ENCODE data around the gene TTC23L. TPM values are rescaled to one million over a fixed set of nuclear protein-coding genes. Genes with fewer than 3 reads are reported as not detected.
"Not testable (repeated sequence)": the region's sequence is repeated elsewhere in the genome, so short reads cannot be mapped to it uniquely, and the experiment has no call there.

TTC23L gene
- total RNA-seq, 1 experiment from 2014 or later = 0.74 TPM

DNA sequence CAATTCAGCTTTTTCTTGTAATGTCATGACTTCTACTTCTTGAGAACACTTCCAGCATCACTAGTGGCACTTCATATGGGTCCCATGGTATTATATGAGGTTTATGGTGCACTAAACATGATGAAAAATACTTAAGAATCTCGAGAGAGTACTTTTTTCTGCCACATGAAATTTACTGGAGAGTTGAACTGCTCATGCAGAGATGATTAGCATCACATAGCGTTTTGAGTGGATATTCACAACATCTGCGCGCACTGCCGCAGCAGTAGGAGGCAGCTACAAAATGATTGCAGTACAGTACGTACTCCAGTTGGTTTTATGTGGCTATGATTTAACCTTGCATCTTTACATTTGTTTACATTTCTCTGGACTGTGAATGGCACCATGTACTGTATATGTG is 61.7 kb downstream of the TTC23L start:
- in situ Hi-C loops (cut with HindIII; ENCODE audit: low pct_unique_long_range_greater_than_20kb, low sequenced_read_pairs) = no loop called here
- no peak for DNase-seq (ENCODE audit: low read depth)

DNA sequence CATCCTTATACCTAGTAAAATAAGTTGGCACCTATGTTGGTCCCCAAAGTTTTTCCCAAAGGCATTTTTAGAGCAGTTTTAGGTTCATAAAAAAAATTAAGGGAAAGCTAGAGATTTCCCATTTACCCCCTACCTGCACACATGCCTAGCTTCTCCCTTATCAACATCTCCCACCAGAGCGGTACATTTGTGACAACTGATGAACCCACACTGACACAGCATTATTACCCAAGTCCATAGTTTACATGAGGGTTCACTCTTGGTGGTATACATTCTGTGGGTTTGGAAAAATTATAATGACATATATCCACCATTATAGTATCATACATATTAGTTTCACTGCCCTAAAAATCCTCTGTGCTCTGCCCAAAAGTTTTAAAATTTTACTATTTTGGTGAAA is 64.3 kb downstream of the TTC23L start:
- in situ Hi-C loops (cut with HindIII; ENCODE audit: low pct_unique_long_range_greater_than_20kb, low sequenced_read_pairs) = no loop called here
- DNase-seq (ENCODE audit: low read depth) = no peak

DNA sequence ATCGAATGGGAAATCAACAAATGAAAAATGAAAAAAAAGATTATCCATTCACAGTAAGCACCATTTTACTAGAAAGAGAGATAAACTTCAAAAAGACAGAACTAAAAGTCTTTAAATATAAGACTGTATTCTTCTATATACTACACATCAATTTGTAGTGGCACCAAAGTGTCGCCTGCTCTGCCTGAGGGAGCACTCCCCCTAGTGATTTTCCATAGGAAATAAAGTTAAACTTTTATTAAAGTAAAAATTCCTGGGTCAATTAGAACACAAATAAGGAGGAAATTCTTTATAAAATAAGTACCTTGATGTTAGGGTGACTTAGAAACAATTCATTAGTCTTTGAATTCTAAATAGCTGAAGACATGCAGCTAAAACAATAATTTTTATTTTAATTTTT is 66.6 kb downstream of the TTC23L start:
- DNase-seq (ENCODE audit: low read depth) = no peak
- in situ Hi-C loops (cut with HindIII; ENCODE audit: low pct_unique_long_range_greater_than_20kb, low sequenced_read_pairs) = no loop called here

DNA sequence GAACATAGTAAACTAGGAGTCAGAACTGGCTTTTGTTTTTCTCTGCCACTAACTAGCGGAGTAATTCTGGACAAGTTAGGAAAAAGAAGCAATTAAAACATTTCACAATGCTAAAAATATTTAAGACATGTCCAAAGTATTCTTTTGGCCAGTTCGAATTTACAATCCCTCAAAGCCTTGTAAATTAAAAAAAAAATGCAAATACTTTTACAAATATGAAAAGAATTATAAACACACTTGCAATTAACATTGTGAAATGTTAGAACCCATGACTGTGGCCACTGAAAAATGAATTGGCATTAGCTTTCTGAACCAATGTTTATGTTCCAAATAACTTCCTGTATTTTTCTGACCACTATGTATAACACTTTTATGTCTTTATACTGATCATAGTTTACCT is 74.1 kb downstream of the TTC23L start:
- in situ Hi-C loops (cut with HindIII; ENCODE audit: low pct_unique_long_range_greater_than_20kb, low sequenced_read_pairs) = no loop called here
- DNase-seq (ENCODE audit: low read depth) = no peak

DNA sequence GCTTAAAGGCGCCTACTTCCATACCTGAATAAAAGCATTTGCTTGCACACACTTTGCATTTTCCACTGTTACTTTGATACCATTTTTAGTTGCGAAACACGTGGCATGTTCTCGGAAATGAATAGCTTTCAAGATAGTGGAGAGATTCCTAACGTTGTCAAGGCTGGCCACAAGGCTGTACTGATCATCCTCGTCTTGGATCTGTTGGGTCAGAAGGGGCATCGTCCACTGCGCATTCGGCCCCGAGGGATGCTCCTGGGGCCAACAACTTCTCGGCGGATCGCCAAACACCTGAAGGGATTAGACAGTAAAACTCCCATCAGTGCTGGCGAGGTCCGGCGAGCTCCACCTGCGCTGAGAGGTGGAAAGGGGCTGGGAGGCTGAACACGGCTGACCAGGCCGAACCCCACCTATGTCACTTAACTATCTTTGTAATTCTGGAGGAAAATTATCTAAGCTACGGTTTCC is 75.7 kb downstream of the TTC23L start:
- no peak for DNase-seq (ENCODE audit: low read depth)
- in situ Hi-C loops (cut with HindIII; ENCODE audit: low pct_unique_long_range_greater_than_20kb, low sequenced_read_pairs) = no loop called here

DNA sequence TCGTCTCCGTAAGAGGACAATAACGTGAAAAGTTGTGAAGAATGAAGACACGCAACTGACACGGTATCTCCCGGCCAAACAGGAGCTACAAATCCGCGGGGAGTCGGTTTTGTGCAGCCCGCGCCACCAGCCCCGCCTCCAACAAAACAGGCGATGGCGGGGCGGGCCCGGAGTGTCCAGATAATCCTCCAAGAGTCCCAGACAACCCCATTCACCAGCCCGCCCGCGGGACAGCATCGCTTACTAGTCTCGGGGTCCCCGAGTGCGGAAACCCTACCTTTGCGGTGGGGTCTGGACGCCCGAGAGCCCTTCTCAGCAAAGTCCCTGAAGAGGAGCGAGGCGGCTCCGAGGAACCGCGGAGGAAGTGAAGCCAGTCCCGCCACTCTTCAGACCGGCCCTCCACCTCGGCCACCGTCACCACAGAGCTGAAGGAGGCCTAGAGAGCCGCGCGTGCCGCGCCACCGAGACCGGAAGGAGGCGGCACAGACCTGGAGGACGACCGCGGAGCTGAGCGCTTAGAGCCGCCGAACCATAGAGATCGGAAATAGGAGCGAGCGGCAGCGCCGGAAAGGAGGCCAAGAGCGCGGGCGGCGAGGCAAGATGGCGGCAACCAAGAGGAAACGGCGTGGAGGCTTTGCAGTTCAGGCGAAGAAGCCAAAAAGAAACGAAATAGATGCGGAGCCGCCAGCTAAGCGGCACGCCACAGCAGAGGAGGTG is 76.3 kb downstream of the TTC23L start, which contains the start of the genes BRIX1 and RAD1:
BRIX1 (plus strand) TSS at position 573 of the 717 bp plus-strand sequence; CDS start at position 601, 28 bp downstream.
RAD1 (minus strand) TSS at position 366 of the 717 bp plus-strand sequence. CDS start 612 bp downstream, outside the sequence.
- peak; percentile 95 for DNase-seq (ENCODE audit: low read depth)
- in situ Hi-C loops (cut with HindIII; ENCODE audit: low pct_unique_long_range_greater_than_20kb, low sequenced_read_pairs) = no loop called here

DNA sequence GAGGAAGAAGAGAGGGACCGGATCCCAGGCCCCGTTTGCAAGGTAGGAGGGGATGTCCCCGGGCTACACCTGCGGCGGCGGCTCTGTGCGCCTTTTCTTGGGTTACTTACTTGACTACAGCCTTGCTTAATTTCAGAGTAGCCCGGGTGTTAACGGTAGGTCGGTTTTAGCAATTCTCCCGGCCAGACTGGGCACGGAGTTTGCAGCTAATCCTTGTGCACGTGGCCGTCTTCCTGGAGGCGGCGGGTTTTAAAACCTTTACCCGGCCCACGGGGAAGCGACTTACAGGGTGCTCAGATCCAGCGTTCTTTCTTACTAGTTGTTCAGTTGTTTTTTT is 76.9 kb downstream of the TTC23L start:
- peak; percentile 31 for DNase-seq (ENCODE audit: low read depth)

DNA sequence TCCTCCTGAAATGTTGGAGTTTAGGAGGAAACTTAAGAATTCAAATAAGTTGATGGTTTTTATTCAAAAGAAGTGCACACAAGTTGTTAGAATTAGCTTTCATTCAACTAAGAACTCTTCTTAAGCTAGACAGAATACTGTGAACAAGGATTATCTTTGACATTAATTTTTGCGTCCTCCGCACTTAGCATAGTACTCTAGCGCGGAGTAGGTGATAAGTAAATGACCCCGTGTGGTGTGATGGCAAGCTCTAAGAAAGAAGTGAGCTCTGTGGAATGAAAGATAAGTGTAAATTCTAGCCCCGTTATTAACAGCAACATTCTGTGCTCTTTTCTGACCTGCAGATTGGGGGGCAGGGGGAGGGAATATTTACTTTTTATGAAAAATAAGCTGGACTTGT is 77.6 kb downstream of the TTC23L start:
- no peak for DNase-seq (ENCODE audit: low read depth)
- in situ Hi-C loops (cut with HindIII; ENCODE audit: low pct_unique_long_range_greater_than_20kb, low sequenced_read_pairs) = no loop called here

More for the DNA sequence above, 76.9 kb downstream of the TTC23L start:
- in situ Hi-C loops (cut with HindIII; ENCODE audit: low pct_unique_long_range_greater_than_20kb, low sequenced_read_pairs) = no loop called here

DNA sequence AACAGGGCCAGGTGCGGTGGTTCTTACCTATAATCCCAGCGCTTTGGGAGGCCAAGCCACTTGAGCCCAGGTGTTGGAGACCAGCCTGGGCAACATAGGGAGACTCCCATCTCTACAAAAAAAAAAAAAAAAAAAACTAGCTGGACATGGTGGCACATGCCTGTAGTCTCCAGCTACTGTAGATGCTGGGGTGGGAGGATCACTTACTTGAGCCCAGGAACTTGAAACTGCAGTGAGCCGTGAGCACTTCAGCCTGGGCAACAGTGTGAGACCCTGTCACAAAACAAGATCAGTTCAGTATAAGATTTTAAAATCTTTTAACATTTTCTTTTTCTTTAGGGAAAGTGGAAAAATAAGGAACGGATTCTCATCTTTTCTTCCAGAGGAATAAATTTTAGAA is 79.1 kb downstream of the TTC23L start:
- no peak for DNase-seq (ENCODE audit: low read depth)
- in situ Hi-C loops (cut with HindIII; ENCODE audit: low pct_unique_long_range_greater_than_20kb, low sequenced_read_pairs) = no loop called here

DNA sequence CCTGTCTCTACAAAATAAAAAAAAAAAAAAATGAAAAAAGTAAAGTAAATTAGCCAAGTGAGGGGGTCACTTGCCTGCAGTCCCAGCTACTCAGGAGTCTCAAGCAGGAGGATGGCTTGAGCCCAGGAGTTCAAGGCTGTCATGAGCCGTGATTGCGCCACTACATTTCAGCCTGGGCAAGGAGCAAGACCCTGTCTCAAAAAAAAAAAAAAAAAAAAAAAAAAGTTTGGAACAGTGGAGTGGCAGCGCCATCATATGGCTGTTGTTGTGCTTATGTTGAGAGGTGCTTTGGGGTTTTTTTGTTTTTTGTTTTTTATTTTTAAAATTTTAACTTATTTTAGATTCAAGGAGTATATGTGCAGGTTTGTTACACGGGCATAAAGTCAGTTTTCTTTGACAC is 80.1 kb downstream of the TTC23L start:
- no peak for DNase-seq (ENCODE audit: low read depth)

DNA sequence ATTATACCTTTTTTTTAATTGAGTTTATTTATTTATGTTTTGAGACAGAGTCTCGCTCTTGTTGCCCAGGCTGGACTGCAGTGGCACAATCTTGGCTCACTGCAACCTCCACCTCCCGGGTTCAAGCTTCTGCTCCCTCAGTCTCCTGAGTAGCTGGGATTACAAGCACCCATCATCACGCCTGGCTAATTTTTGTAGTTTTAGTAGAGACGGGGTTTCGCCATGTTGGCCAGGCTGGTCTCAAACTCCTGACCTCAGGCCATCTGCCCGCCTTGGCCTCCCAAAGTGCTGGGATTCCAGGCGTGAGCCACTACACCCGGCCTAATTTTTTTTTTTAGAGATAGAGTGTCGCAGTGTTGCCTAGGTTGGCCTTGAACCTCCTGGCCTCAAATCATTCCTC is 84.3 kb downstream of the TTC23L start:
- in situ Hi-C loops (cut with HindIII; ENCODE audit: low pct_unique_long_range_greater_than_20kb, low sequenced_read_pairs); DNase-seq (ENCODE audit: low read depth): not testable (repeated sequence)

More for the DNA sequence above, 80.1 kb downstream of the TTC23L start:
- in situ Hi-C loops (cut with HindIII; ENCODE audit: low pct_unique_long_range_greater_than_20kb, low sequenced_read_pairs) = no loop called here

DNA sequence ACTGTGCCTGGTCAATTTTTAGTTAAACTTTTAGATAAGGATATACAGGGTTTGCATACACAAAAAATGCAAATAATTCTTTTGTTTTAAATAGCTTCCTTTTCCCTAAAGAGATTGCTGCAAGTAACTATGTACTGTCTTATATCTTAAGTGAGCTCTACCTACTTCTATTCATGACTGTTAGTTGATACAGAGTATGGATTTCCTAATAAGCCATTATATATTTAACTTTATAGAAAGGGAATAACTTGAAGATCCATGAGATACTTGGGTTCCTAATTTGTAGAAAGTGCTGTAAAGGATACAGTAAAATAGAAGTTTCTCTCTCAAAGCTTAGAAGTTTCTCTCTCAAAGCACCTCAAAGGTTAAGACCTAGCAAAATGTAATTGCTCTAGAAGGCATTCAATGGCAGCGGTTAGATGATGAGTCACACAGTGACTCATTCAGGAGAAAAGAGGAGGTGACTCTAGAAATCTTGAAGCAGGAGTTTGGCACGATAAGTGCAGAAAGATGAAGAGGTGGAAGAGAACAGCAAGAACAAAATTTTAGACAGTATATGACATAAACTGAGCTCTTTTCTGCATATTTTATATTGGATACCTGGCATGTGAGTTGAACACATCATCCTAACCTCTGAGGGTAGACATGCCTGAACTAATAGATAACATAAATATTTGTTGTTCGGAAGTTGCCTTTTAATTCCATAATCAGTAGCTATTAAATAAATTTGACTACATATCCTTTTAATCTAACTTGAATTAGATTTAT is 84.9 kb downstream of the TTC23L start:
- in situ Hi-C loops (cut with HindIII; ENCODE audit: low pct_unique_long_range_greater_than_20kb, low sequenced_read_pairs) = no loop called here
- peak; percentile 83 for DNase-seq (ENCODE audit: low read depth)

DNA sequence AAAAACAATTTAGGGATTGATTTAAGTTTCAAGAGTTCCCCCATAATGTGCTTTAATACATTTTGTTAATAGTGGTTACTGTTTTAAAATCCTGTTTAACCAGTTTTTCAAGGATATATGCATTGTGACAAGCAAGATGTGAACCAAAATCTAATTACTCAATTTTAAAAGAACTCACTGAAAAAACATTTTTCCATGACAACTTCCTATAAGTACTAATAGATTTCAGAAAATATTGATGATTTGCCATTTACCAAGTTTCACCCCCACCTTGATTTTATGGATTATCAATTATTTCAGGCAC is 85.5 kb downstream of the TTC23L start:
- in situ Hi-C loops (cut with HindIII; ENCODE audit: low pct_unique_long_range_greater_than_20kb, low sequenced_read_pairs) = no loop called here
- DNase-seq (ENCODE audit: low read depth) = no peak

DNA sequence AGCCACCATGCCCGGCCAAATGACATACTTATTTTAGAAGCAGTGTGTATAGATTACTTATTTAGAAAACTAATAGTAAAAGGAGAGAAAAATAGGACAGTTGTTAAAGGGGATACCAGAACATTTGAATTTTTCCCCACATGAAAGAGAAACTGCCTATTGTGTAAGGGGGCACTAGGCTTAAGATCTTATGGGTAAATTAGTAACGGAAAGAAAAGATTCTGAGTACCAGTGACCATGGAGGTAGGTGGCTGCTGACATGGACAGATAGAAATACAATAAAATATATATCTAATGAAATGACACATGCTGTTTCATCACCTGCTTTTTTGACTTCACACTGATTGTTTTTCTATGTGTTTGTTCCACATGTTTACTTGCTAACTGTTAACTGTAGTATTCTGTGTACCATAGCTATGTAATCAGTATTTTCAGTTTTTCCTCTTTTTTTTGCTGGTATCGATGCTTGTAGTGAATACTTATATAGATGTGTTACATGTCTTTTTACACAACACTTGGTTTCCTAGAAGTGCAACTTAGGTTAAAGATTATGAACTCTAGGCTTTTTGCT is 87.4 kb downstream of the TTC23L start:
- DNase-seq (ENCODE audit: low read depth) = no peak
- in situ Hi-C loops (cut with HindIII; ENCODE audit: low pct_unique_long_range_greater_than_20kb, low sequenced_read_pairs) = no loop called here

DNA sequence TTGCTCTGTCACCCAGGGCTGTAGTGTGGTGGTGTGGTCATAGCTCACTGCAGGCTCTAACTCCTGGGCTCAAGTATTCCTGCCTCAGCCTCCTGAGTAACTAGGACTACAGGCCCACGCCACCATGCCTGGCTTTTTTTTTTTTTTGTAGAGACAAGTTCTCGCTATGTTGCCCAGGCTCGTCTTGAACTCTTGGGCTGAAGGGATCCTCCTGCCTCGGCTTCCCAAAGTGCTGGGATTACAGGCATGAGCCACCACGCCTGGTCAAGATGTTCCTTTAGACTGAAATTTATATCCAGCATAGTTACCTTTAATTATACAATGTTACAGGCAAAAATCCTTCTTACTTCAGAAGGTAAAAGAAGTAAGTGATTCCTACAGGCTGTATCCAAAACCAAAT is 88.8 kb downstream of the TTC23L start:
- in situ Hi-C loops (cut with HindIII; ENCODE audit: low pct_unique_long_range_greater_than_20kb, low sequenced_read_pairs) = no loop called here
- no peak for DNase-seq (ENCODE audit: low read depth)

DNA sequence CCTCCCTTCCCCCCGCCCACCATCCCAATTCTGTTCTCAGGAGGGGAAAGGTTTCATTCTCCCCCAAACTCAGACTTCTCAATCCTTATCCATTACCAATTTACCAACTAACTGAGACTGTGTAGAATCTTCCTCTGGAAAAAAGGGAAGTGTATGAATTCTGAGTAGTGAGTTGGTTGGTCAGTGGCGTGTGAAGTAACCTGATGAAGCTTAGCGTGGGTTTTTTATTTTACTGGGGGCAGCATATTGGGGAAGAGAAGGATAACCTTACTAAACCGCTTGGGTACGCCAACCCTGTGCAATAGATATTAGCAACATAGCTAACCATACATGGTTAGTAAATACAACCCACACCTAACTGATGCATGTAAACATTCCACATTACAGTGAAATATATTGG is 89.3 kb downstream of the TTC23L start:
- DNase-seq (ENCODE audit: low read depth) = no peak
- in situ Hi-C loops (cut with HindIII; ENCODE audit: low pct_unique_long_range_greater_than_20kb, low sequenced_read_pairs) = no loop called here

DNA sequence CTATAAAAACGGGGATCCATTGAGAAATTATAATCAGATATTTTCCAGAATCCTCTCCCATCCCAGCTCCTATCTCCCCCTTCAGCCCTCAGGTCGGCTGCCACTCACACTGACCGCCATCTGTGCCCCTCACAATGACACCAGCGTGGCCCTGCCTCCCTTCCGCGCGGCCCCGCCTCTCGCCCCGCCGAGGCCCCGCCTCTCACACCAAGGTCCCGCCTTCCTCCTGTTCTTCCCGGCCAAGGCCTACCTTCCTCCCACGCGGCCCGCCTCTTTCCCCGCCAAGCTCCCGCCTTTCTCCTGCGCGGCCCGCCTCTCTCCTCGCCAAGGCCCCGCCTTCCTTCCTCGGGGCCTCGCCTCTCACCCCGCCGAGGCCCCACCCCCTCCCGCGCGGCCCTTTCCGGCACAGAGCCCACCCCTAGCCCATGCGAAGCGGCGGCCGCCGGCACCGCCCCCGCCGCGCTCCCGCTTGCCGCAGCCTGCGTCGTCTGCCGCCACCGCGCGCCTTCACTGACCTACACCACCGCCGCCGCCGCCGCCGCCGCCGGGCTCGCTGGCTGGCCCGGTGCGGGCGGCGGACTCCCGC is 90.3 kb downstream of the TTC23L start, which contains the start of gene DNAJC21:
DNAJC21 (plus strand) TSS at position 426 of the 586 bp plus-strand sequence. CDS start 261 bp downstream, outside the sequence.
- DNase-seq (ENCODE audit: low read depth) = peak; percentile 98
- in situ Hi-C loops (cut with HindIII; ENCODE audit: low pct_unique_long_range_greater_than_20kb, low sequenced_read_pairs) = no loop called here

DNA sequence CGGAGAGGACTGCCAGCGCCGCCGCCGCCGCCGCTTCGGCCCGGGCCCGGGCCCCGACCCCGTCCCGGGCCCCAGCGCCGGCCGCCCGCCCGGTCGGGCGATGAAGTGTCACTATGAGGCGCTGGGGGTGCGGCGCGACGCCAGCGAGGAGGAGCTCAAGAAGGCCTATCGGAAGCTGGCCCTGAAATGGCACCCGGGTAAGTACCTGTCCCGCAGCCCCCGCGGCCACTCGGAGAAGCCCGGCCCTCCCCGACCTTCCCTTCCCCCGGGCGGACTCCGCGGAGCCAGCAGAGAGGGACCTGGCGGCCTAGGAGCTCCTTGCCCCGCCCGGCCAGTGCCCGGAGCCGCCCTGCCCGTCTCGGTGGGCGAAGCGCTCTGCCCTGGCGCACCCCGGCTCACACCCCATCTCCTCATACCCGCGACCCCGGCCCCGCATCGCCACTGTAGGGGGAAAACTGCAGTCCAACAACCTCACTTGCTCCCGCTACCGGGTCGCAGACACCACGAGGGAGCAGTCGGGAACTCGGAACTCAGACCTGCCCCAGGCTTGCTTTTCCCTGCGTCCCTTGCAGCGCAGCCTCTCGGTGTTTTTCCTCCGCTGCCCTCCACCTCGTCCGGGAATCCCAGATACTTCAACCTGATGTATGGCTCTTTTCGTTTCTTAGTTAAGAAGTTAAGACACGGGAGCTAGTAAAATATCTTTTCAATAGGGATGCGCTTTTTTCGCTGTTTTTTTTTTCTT is 90.9 kb downstream of the TTC23L start:
- in situ Hi-C loops (cut with HindIII; ENCODE audit: low pct_unique_long_range_greater_than_20kb, low sequenced_read_pairs) = no loop called here
- peak; percentile 83 for DNase-seq (ENCODE audit: low read depth)
